HepG2 (cell line): ENCODE results near the gene CRK.

Experiments used
- CHD2 ChIP-seq: IDR thresholded peaks from 2 replicates; pipeline ENCODE4 v1.6.1; 2011; ENCODE audit warnings: low read depth, low read length, improper control_type of control experiment
- RAD21 ChIP-seq: fragments of 450-650 bp; formaldehyde crosslinking; IDR thresholded peaks from 2 replicates; pipeline ENCODE4 v1.5.0; 2020; ENCODE audit warnings: mild to moderate bottlenecking
- SIN3A ChIP-seq: IDR thresholded peaks from 2 replicates; pipeline ENCODE4 v1.6.1; 2011; ENCODE audit warnings: low read depth, mild to moderate bottlenecking, control low read depth, low read length, borderline replicate concordance
- ZNF563 ChIP-seq: sonication (generic); formaldehyde crosslinking; IDR thresholded peaks from 2 replicates; pipeline ENCODE4 v1.8.0; 2022; ENCODE audit warnings: mild to moderate bottlenecking, moderate library complexity, missing genetic modification reagents
- TF ChIP-seq, protein P1 (sequence below): sonication (generic); formaldehyde crosslinking; IDR thresholded peaks from 2 replicates; pipeline ENCODE4 v1.5.0; 2020; ENCODE audit warnings: mild to moderate bottlenecking, missing genetic modification reagents, moderate library complexity

GRCh38 chr17:1446201-1446600, 9.8 kb downstream of the CRK start:
- no peak for TF ChIP-seq RAD21 (CRISPR knock-in tag)
- TF ChIP-seq CHD2 = no peak
- TF ChIP-seq ZNF563 = no peak
- TF ChIP-seq, protein P1, sequence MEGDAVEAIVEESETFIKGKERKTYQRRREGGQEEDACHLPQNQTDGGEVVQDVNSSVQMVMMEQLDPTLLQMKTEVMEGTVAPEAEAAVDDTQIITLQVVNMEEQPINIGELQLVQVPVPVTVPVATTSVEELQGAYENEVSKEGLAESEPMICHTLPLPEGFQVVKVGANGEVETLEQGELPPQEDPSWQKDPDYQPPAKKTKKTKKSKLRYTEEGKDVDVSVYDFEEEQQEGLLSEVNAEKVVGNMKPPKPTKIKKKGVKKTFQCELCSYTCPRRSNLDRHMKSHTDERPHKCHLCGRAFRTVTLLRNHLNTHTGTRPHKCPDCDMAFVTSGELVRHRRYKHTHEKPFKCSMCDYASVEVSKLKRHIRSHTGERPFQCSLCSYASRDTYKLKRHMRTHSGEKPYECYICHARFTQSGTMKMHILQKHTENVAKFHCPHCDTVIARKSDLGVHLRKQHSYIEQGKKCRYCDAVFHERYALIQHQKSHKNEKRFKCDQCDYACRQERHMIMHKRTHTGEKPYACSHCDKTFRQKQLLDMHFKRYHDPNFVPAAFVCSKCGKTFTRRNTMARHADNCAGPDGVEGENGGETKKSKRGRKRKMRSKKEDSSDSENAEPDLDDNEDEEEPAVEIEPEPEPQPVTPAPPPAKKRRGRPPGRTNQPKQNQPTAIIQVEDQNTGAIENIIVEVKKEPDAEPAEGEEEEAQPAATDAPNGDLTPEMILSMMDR = no peak
- no peak for TF ChIP-seq SIN3A
